Left lung (tissue), 14 donors: ENCODE data around the gene PDCD2L. TPM values are rescaled to one million over a fixed set of nuclear protein-coding genes. Genes with fewer than 3 reads are reported as not detected.

Experiments used
- ATAC-seq: fragments of 200-7000 bp; cut with Tn5 transposase; one replicate; pipeline ENCODE4 v1.9.1; 2020; ENCODE audit warnings: moderate library complexity
- DNase-seq, 4 donors: peaks; one replicate each; pipeline ENCODE4 v3.0.0-alpha.2; 2013 to 2020
- H3K27ac ChIP-seq, 2 donors: fragments of 200-600 bp; sonication (generic) in 1 of 2; one replicate each; pipeline versions ENCODE4 v1.5.0 to v1.8.0; 2020 to 2021
- H3K27me3 ChIP-seq, 2 donors: fragments of 200-600 bp; sonication (generic) in 1 of 2; one replicate each; pipeline versions ENCODE4 v1.5.0 to v1.8.0; 2020 to 2021
- H3K36me3 ChIP-seq, 2 donors: fragments of 200-600 bp; sonication (generic) in 1 of 2; one replicate each; pipeline versions ENCODE4 v1.5.0 to v1.8.0; 2020 to 2021
- H3K4me1 ChIP-seq, 2 donors: fragments of 200-600 bp; one replicate each; pipeline ENCODE4 v1.8.0; 2021
- H3K4me3 ChIP-seq, 2 donors: fragments of 200-600 bp; sonication (generic) in 1 of 2; one replicate each; pipeline versions ENCODE4 v1.5.0 to v1.8.0; 2020 to 2021; ENCODE audit warnings: mild to moderate bottlenecking in 1 of 2
- H3K9me3 ChIP-seq, 2 donors: fragments of 200-600 bp; sonication (generic) in 1 of 2; one replicate each; pipeline versions ENCODE4 v1.5.0 to v1.8.0; 2020 to 2021
- intact Hi-C, 2 donors: fragments of 100-400 bp; cut with DNase I; formaldehyde crosslinking; loops; one replicate each; pipeline versions ENCODE4 v1.11.2 to v1.14.2; 2022
- long read RNA-seq, 12 donors: library from polyadenylated mRNA in 2 of 12; unstranded in 2 of 12; transcript quantifications; one replicate each; pipeline ENCODE4 v2.0.0 and lab custom pipeline, GENCODE V29; 2019 to 2026
- polyA plus RNA-seq, 6 donors: library from polyadenylated mRNA; unstranded; fragments of 120-200 nt; gene quantifications; one replicate each; pipeline ENCODE4 v1.2.1, GENCODE V29; 2013; ENCODE audit not compliant: insufficient read length in 6 of 6
- total RNA-seq, 2 donors: library from RNA; stranded (reverse); fragmentation: NEBNext Ultra II Directional; extraction: Animal tissue kit (Norgen Biotek cat#: 25700); gene quantifications; one replicate each; pipeline ENCODE4 v1.2.1, GENCODE V29; 2021
- TF ChIP-seq, protein P1 (sequence below), 2 donors: fragments of 200-600 bp; sonication (generic) in 1 of 2; IDR thresholded peaks; one replicate each; pipeline versions ENCODE4 v1.5.0 to v1.8.0; 2021; ENCODE audit warnings: antibody characterized with exemption in 2 of 2
- donor health status: DM: no; HTN: yes; CAD: no.
- donor health status: DM: no; HTN: no; CAD: no.

The PDCD2L gene
- total RNA-seq, result 10 to 100 TPM in 1 of 2 donors, 1 to 10 TPM in 1; 5.0 to 11.4 TPM
- polyA plus RNA-seq, result 10 to 100 TPM; 10.9 to 14.7 (median 12.9) TPM
- long read RNA-seq, donor 1, partial matches to known transcripts, result 0 of 4 reads
- long read RNA-seq, donor 1, other reads (novel, unspliced or antisense), result 0 of 4 reads
- long read RNA-seq, donor 2, partial matches to known transcripts, result 0 of 4 reads
- long read RNA-seq, donor 2, other reads (novel, unspliced or antisense), result 0 of 4 reads
- long read RNA-seq, donor 3, partial matches to known transcripts, result 0 of 2 reads
- long read RNA-seq, donor 3, other reads (novel, unspliced or antisense), result 0 of 2 reads
- long read RNA-seq, donor 4, partial matches to known transcripts, result 0 of 5 reads
- long read RNA-seq, donor 4, other reads (novel, unspliced or antisense), result 1 of 5 reads
- long read RNA-seq, donor 5, partial matches to known transcripts, result 0 of 6 reads
- long read RNA-seq, donor 5, other reads (novel, unspliced or antisense), result 0 of 6 reads
- long read RNA-seq, donor 6, partial matches to known transcripts, result 0 of 6 reads
- long read RNA-seq, donor 6, other reads (novel, unspliced or antisense), result 0 of 6 reads
- long read RNA-seq, donor 7, partial matches to known transcripts, result 8 of 12 reads
- long read RNA-seq, donor 7, other reads (novel, unspliced or antisense), result 0 of 12 reads
- long read RNA-seq, donor 8, partial matches to known transcripts, result 6 of 8 reads
- long read RNA-seq, donor 8, other reads (novel, unspliced or antisense), result 0 of 8 reads
- long read RNA-seq, donor 9, result 0 reads
- long read RNA-seq, donor 10, transcript PDCD2L-201 (7 exons, 1,171 nt), result major isoform, 7 of 9 reads
- long read RNA-seq, donor 10, partial matches to known transcripts, result 0 of 9 reads
- long read RNA-seq, donor 10, other reads (novel, unspliced or antisense), result 0 of 9 reads
- long read RNA-seq, donor 11, result 0 reads
- long read RNA-seq, donor 12, partial matches to known transcripts, result 0 of 4 reads
- long read RNA-seq, donor 12, other reads (novel, unspliced or antisense), result 0 of 4 reads

DNA sequence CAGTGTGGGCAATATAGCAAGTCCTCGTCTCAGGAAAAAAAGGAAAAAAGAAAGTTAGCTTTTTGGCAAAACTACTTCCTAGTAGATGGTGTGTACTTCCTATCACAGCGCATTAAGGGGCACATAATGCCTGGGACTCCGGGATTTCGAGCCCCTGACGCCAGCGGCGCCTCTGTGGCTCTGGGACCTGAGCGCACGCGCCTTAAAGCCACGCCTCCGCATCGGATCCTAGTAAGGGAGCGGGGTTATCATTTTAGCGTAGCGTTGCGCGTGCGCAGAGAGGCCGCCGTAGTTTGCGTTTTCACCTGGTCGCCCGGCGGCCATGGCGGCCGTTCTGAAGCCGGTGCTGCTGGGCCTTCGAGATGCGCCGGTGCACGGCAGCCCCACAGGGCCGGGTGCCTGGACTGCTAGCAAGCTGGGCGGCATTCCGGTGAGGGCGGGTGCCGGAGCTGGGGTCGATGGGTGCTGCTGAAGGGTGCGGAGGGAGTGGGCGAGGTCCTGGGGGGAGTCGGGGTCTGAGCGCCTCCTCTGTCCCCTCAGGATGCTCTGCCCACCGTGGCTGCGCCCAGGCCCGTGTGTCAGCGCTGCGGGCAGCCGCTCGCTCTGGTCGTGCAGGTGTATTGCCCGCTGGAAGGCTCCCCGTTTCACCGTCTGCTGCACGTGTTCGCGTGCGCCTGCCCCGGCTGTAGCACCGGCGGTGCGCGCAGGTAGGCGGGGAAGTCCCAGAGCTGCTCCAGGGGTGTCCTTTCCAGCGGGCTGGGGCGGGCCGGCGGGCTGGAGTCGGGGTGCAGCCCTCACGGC lies at the start of gene PDCD2L:
PDCD2L (plus strand) TSS at position 291 of the 801 bp plus-strand sequence; CDS start at position 323, 32 bp downstream.
- DNase-seq (peak; percentile 80 to 97 (median 92)), ATAC-seq (peak; percentile 95)
- no peaks in the 10 kb centered on the region for H3K9me3 ChIP-seq
- intact Hi-C loops, result no loop called here
- peak within 1 kb of the TSS; percentile 94 to 100 for H3K4me3 ChIP-seq
- peak within 1 kb of the TSS in 1 of 2 donors; percentile 69 for H3K27ac ChIP-seq
- TF ChIP-seq, protein P1, sequence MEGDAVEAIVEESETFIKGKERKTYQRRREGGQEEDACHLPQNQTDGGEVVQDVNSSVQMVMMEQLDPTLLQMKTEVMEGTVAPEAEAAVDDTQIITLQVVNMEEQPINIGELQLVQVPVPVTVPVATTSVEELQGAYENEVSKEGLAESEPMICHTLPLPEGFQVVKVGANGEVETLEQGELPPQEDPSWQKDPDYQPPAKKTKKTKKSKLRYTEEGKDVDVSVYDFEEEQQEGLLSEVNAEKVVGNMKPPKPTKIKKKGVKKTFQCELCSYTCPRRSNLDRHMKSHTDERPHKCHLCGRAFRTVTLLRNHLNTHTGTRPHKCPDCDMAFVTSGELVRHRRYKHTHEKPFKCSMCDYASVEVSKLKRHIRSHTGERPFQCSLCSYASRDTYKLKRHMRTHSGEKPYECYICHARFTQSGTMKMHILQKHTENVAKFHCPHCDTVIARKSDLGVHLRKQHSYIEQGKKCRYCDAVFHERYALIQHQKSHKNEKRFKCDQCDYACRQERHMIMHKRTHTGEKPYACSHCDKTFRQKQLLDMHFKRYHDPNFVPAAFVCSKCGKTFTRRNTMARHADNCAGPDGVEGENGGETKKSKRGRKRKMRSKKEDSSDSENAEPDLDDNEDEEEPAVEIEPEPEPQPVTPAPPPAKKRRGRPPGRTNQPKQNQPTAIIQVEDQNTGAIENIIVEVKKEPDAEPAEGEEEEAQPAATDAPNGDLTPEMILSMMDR (IDR thresholded peaks at IDR 0.05), result no peak
- H3K27me3 ChIP-seq, result no peaks in the 10 kb centered on the region
- peaks cover 0 to 30% of the 10 kb centered on the region in 2 donors for H3K36me3 ChIP-seq
- peaks cover 0 to 17% of the 10 kb centered on the region in 2 donors for H3K4me1 ChIP-seq

DNA sequence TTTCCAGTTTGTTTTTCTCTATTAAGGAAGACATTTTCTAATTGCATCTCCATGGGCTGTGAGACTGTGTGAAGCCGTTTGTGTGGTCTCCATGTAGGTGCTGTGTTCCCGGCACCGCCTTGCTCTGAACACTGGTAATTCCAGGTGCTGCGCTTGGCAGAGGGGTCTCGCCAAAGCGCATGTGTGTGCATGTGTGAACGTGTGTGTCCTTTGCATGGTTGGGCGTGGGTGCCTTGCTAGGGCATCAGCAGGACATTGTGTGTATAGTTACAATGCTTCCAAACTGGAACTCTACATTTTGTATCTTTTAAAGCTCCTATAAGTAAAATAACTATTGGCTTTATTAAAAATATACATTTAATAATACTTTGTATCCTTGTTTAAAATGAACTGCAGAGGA lies 49.0 kb upstream of the PDCD2L start:
- Histone ChIP-seq H3K9me3 (no peaks in the 10 kb centered on the region), H3K36me3 (peaks cover 0 to 40% of the 10 kb centered on the region in 2 donors), H3K4me3 (no peak overlapping the region), H3K27me3 (no peaks in the 10 kb centered on the region), H3K27ac (no peak overlapping the region), H3K4me1 (peaks cover 5 to 16% of the 10 kb centered on the region in 2 donors)
- TF ChIP-seq, protein P1 (IDR thresholded peaks at IDR 0.05), result no peak
- intact Hi-C loops, result no loop called here
- DNase-seq, result peak in 1 of 4 donors; percentile 54
- ATAC-seq, result no peak

DNA sequence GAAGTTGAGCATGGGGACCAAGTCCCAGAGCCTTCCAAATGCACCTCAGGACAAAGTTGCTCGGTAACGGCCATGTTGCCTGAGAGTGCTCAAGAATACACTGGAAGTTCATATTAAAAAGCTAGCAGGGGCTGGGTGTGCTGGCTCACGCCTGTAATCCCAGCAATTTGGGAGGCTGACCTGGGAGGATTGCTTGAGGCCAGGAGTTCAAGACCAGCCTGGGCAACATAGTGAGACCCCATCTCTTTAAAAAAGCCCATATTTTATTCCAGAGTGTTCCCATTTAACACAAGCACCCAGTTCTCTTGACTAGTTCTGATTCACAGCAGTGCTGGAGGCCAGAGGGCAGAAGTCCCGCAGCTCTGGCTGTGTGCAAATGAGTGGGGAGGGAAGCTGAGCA lies 47.3 kb upstream of the PDCD2L start:
- intact Hi-C loops, result no loop called here
- no peak overlapping the region for H3K4me3 ChIP-seq
- ATAC-seq (no peak), DNase-seq (no peak)
- H3K27me3 ChIP-seq, result no peaks in the 10 kb centered on the region
- H3K9me3 ChIP-seq, result no peaks in the 10 kb centered on the region
- H3K36me3 ChIP-seq, result peaks cover 0 to 29% of the 10 kb centered on the region in 2 donors
- peaks cover 5 to 16% of the 10 kb centered on the region in 2 donors for H3K4me1 ChIP-seq
- TF ChIP-seq, protein P1 (IDR thresholded peaks at IDR 0.05), result no peak
- no peak overlapping the region for H3K27ac ChIP-seq

DNA sequence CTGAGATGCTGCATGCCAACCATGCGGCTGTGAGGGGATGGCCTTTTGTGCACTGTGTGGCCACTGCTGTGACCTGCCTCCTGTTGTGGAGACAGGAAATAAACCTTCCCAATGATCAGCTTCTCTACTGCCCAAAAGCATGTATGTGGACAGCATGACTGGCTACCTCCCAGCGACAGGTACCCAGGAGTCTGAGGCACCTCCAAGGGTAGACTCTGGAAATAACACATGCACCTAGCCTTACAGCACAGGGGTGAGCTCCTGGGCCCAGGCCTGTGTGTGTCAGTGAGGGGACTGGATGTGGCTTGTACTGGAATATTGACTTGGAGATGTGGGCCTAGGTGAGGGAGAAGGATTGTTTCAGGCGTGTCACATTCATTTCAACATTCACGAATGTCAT lies 46.8 kb upstream of the PDCD2L start:
- Histone ChIP-seq H3K4me3 (no peak overlapping the region), H3K27me3 (no peaks in the 10 kb centered on the region), H3K36me3 (peaks cover 0 to 24% of the 10 kb centered on the region in 2 donors), H3K27ac (no peak overlapping the region), H3K9me3 (no peaks in the 10 kb centered on the region), H3K4me1 (peaks cover 5 to 16% of the 10 kb centered on the region in 2 donors)
- no peak for ATAC-seq
- intact Hi-C loops, result no loop called here
- TF ChIP-seq, protein P1 (IDR thresholded peaks at IDR 0.05), result no peak
- DNase-seq, result peak in 1 of 4 donors; percentile 24
